ENCODE results near the gene SLC5A6.
"Not testable (repeated sequence)": the region's sequence is repeated elsewhere in the genome, so short reads cannot be mapped to it uniquely, and the experiment has no call there.

Gene SLC5A6

GRCh38 chr2:27179344-27180000 is 32.6 kb downstream of the SLC5A6 start:
- in situ Hi-C loops (cut with HindIII; ENCODE audit: low sequenced_read_pairs): no loop called here
- DNase-seq (ENCODE audit: low read depth, low spot score): no peak
- TF ChIP-seq, protein P1, sequence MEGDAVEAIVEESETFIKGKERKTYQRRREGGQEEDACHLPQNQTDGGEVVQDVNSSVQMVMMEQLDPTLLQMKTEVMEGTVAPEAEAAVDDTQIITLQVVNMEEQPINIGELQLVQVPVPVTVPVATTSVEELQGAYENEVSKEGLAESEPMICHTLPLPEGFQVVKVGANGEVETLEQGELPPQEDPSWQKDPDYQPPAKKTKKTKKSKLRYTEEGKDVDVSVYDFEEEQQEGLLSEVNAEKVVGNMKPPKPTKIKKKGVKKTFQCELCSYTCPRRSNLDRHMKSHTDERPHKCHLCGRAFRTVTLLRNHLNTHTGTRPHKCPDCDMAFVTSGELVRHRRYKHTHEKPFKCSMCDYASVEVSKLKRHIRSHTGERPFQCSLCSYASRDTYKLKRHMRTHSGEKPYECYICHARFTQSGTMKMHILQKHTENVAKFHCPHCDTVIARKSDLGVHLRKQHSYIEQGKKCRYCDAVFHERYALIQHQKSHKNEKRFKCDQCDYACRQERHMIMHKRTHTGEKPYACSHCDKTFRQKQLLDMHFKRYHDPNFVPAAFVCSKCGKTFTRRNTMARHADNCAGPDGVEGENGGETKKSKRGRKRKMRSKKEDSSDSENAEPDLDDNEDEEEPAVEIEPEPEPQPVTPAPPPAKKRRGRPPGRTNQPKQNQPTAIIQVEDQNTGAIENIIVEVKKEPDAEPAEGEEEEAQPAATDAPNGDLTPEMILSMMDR (IDR thresholded peaks at IDR 0.05; ENCODE audit: low read depth, low read length): no peak
- H3K4me3 ChIP-seq (ENCODE audit: low read depth, low read length): no peak overlapping the region

DNA sequence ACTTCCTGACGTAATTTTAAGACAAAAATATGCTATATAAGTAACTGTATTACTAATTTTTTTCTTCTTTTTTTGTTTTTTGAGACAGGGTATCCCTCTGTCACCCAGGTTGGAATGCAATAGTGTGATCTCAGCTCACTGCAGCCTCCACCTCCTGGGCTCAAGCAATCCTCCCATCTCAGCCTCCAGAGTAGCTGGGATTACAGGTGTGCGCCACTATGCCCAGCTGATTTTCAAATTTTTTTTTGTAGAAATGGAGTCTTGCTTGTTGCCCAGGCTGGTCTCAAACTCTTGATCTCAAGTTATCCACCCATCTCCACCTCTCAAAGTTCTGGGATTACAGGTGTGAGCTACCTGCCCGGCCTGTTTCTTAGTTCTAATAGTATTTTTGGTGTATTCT is 33.6 kb downstream of the SLC5A6 start:
- in situ Hi-C loops (cut with HindIII; ENCODE audit: low sequenced_read_pairs): no loop called here
- no peak for DNase-seq (ENCODE audit: low read depth, low spot score)

DNA sequence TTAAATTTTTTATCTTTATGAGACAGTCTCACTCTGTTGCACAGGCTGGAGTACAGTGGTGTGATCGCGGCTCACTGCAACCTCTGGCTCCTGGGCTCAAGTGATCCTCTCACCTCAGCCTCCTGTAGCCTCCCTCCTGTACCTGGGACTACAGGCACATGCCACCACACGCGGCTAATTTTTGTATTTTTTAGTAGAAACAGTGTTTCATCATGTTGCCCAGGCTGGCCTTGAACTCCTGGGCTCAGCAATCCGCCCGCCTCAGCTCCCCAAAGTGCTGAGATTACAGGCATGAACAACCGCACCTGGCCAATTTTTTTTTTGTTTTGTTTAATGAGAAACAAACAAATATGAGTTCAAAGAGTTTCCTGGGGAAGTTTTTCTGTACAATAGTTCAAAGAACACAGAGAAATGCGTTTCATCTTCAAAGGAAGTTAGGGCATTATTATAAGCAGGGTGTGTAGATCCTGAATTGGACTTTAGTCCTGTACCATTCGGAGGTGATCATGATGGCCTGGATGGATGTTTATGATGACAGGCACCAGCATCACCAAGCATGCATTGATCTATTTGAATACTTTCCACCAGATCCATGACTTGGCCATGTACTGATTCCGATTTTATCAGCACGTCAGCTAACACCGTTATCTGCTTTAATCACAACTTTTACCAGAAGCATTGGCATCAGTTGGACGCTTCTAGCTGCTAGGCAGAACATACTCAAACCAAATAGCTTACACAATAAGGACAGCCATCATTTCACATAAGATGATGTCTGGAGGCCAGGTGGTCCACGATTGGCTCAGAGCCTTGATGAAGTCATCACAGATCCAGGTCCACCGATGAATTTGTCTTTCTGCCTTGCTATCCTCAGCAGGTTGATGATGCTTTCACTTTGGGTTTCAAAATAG is 34.4 kb downstream of the SLC5A6 start:
- TF ChIP-seq, protein P1 (IDR thresholded peaks at IDR 0.05; ENCODE audit: low read depth, low read length): no peak
- DNase-seq (ENCODE audit: low read depth, low spot score): no peak
- H3K4me3 ChIP-seq (ENCODE audit: low read depth, low read length): no peak overlapping the region
- in situ Hi-C loops (cut with HindIII; ENCODE audit: low sequenced_read_pairs): no loop called here

More for the DNA sequence above, 33.6 kb downstream of the SLC5A6 start:
- H3K4me3 ChIP-seq (ENCODE audit: low read depth, low read length): no peak overlapping the region
- TF ChIP-seq, protein P1 (IDR thresholded peaks at IDR 0.05; ENCODE audit: low read depth, low read length): no peak

GRCh38 chr2:27175781-27176180 is 36.3 kb downstream of the SLC5A6 start:
- in situ Hi-C loops (cut with HindIII; ENCODE audit: low sequenced_read_pairs); H3K4me3 ChIP-seq (ENCODE audit: low read depth, low read length); DNase-seq (ENCODE audit: low read depth, low spot score): not testable (repeated sequence)

GRCh38 chr2:27175330-27175729 is 36.7 kb downstream of the SLC5A6 start:
- H3K4me3 ChIP-seq (ENCODE audit: low read depth, low read length): no peak overlapping the region
- TF ChIP-seq, protein P1 (IDR thresholded peaks at IDR 0.05; ENCODE audit: low read depth, low read length): no peak
- in situ Hi-C loops (cut with HindIII; ENCODE audit: low sequenced_read_pairs): no loop called here
- DNase-seq (ENCODE audit: low read depth, low spot score): no peak

DNA sequence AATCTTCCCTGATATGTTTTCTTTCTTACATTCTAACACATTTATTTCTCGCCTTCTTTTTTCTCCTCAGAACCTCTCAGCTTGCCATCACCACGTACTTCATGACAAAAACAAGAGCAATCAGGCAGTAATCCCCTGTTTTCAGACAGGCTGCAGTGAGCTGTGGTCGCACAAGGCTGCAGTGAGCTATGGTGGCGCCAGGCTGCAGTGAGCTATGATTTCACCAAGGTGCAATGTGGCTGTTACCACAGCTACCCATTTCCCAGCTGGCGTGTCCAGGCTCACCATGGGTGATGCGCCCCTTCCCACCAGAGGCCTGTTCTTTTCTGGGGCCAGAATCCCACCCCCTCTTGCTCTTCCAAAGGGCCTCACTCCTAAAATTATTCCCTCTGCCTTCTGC is 37.4 kb downstream of the SLC5A6 start:
- TF ChIP-seq, protein P1 (IDR thresholded peaks at IDR 0.05; ENCODE audit: low read depth, low read length): no peak
- H3K4me3 ChIP-seq (ENCODE audit: low read depth, low read length): no peak overlapping the region
- in situ Hi-C loops (cut with HindIII; ENCODE audit: low sequenced_read_pairs): no loop called here
- DNase-seq (ENCODE audit: low read depth, low spot score): no peak

DNA sequence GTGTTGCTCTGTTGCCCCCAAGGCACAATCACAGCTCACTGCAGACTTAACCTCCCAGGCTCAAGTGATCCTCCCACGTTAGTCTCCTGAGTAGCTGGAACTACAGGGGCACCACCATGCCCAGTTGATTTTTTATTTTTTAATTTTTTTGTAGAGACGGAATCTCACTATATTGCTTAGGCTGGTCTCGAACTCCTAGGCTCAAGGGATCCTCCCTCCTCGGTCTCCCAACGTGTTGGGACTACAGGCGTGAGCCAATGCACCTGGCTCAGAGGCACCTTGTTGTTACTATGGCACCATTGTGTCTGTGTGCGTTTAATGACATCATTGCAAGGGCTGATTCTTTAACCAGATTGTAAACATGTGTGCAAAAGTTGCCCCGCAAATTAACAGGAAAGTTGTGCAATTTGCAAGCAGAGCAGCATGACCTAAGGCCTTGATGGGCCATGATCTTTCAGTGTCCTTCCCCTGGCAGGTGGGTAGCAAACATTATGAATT is 40.7 kb downstream of the SLC5A6 start:
- TF ChIP-seq, protein P1 (IDR thresholded peaks at IDR 0.05; ENCODE audit: low read depth, low read length): no peak
- in situ Hi-C loops (cut with HindIII; ENCODE audit: low sequenced_read_pairs): no loop called here
- no peak overlapping the region for H3K4me3 ChIP-seq (ENCODE audit: low read depth, low read length)
- DNase-seq (ENCODE audit: low read depth, low spot score): no peak

Data from astrocyte of the spinal cord (primary cell).